SK-N-SH (cell line): Measurements from ENCODE around the gene SLC16A8. TPM values are rescaled to one million over a fixed set of nuclear protein-coding genes. Genes with fewer than 3 reads are reported as not detected.

Experiments
- CTCF ChIA-PET: fragments of 300-600, 350-600 bp; formaldehyde crosslinking; extraction: SDS; loops from one replicate; lab custom pipeline; 2021; lab: Yijun Ruan, JAX
- POLR2A ChIA-PET: fragments of 350-600 bp; sonication (Branson Sonifier 250); formaldehyde crosslinking; extraction: SDS; loops from one replicate; lab custom pipeline; 2020; ENCODE audit warnings: antibody characterized with exemption, inconsistent platforms; lab: Yijun Ruan, JAX
- DNase-seq: peaks from one replicate; pipeline ENCODE4 v3.0.0; 2012
- H2AFZ ChIP-seq: fragments of 200-600 bp; sonication (generic); 2 replicates; pipeline ENCODE4 v1.8.1; 2016; ENCODE audit warnings: antibody characterized with exemption, mild to moderate bottlenecking, low read depth
- H3F3A ChIP-seq: fragments of 200-600 bp; sonication (generic); replicated peaks from 2 replicates; pipeline ENCODE3; 2016; ENCODE audit warnings: antibody characterized with exemption, mild to moderate bottlenecking; ENCODE audit not compliant: insufficient read depth
- H3K27ac ChIP-seq, 2 experiments: fragments of 200-500 bp in 1 of 2; fragments of 200-600 bp in 1 of 2; sonication (Bioruptor generic) in 1 of 2; sonication (generic), shearing (Covaris generic) in 1 of 2; 2 replicates each; pipeline versions ENCODE4 v1.5.1 to v1.6.1; 2014 to 2016; ENCODE audit warnings: low read depth in 2 of 2, inconsistent platforms in 1 of 2, low read length in 1 of 2, mild to moderate bottlenecking in 1 of 2, mixed read lengths in 1 of 2
- H3K27me3 ChIP-seq: fragments of 200-600 bp; sonication (generic), shearing (Covaris generic); 2 replicates; pipeline ENCODE4 v1.6.1; 2016; ENCODE audit warnings: mixed run types; ENCODE audit not compliant: insufficient read depth
- H3K36me3 ChIP-seq, 2 experiments: fragments of 200-500 bp in 1 of 2; fragments of 200-600 bp in 1 of 2; sonication (Bioruptor generic) in 1 of 2; sonication (generic) in 1 of 2; replicated peaks in 1 of 2; 2 replicates each; pipeline versions ENCODE3 to v1.5.1; 2014 to 2016; ENCODE audit warnings: low read length in 1 of 2, mild to moderate bottlenecking in 1 of 2; ENCODE audit not compliant: insufficient read depth in 2 of 2, control insufficient read depth in 1 of 2
- H3K4me1 ChIP-seq, 2 experiments: fragments of 200-500 bp in 1 of 2; fragments of 200-600 bp in 1 of 2; sonication (Bioruptor generic) in 1 of 2; sonication (generic), shearing (Covaris generic) in 1 of 2; 2 replicates each; pipeline versions ENCODE4 v1.5.1 to v1.6.1; 2014 to 2016; ENCODE audit warnings: low read depth in 1 of 2, low read length in 1 of 2, mixed run types in 1 of 2; ENCODE audit not compliant: insufficient read depth in 2 of 2, control insufficient read depth in 1 of 2
- H3K4me2 ChIP-seq: fragments of 200-600 bp; sonication (generic), shearing (Covaris generic); 2 replicates; pipeline ENCODE4 v1.6.1; 2017; ENCODE audit warnings: mixed run types
- H3K4me3 ChIP-seq, 2 experiments: fragments of 200-500 bp in 1 of 2; fragments of 200-600 bp in 1 of 2; sonication (Bioruptor generic) in 1 of 2; sonication (generic), shearing (Covaris generic) in 1 of 2; 2 replicates each; pipeline versions ENCODE4 v1.5.1 to v1.8.1; 2014 to 2016; ENCODE audit warnings: low read depth in 2 of 2, inconsistent platforms in 1 of 2, low read length in 1 of 2, mild to moderate bottlenecking in 1 of 2, mixed read lengths in 1 of 2, moderate library complexity in 1 of 2
- H3K79me2 ChIP-seq: fragments of 200-600 bp; sonication (generic); 2 replicates; pipeline ENCODE4 v1.8.1; 2017; ENCODE audit warnings: mild to moderate bottlenecking; ENCODE audit not compliant: insufficient read depth
- H3K9ac ChIP-seq: fragments of 200-600 bp; sonication (generic); 2 replicates; pipeline ENCODE4 v1.6.1; 2017; ENCODE audit warnings: mixed run types
- H3K9me2 ChIP-seq: fragments of 200-600 bp; sonication (generic); 2 replicates; pipeline ENCODE4 v1.6.1; 2017; ENCODE audit warnings: mixed run types
- H3K9me3 ChIP-seq: fragments of 200-600 bp; sonication (generic); 2 replicates; pipeline ENCODE4 v1.6.1; 2017; ENCODE audit warnings: mixed run types, mild to moderate bottlenecking, moderate library complexity
- H4K20me1 ChIP-seq: fragments of 200-600 bp; sonication (generic); 2 replicates; pipeline ENCODE4 v1.6.1; 2017; ENCODE audit warnings: mild to moderate bottlenecking, mixed run types; ENCODE audit not compliant: insufficient read depth
- ELF1 ChIP-seq: IDR thresholded peaks from 2 replicates; pipeline ENCODE4 v1.4.0; 2012
- FOXJ3 ChIP-seq: sonication (generic); formaldehyde crosslinking; IDR thresholded peaks from 2 replicates; pipeline ENCODE4 v1.5.1; 2020; ENCODE audit warnings: mild to moderate bottlenecking, missing genetic modification reagents
- FOXM1 ChIP-seq: IDR thresholded peaks from 2 replicates; pipeline ENCODE4 v1.4.0; 2012; ENCODE audit warnings: low read depth, mild to moderate bottlenecking
- JUND ChIP-seq: IDR thresholded peaks from 2 replicates; pipeline ENCODE4 v1.4.0; 2012
- MXI1 ChIP-seq: IDR thresholded peaks from 2 replicates; pipeline ENCODE4 v1.6.1; 2012; ENCODE audit warnings: mild to moderate bottlenecking, low read depth, low read length, improper control_type of control experiment
- RAD21 ChIP-seq: IDR thresholded peaks from 2 replicates; pipeline ENCODE4 v1.6.1; 2012; ENCODE audit warnings: mild to moderate bottlenecking, low read length
- RCOR1 ChIP-seq: fragments of 150-350 bp; IDR thresholded peaks from 2 replicates; pipeline ENCODE4 v1.6.1; 2017; ENCODE audit warnings: antibody characterized with exemption, low read length
- SIN3A ChIP-seq: IDR thresholded peaks from 2 replicates; pipeline ENCODE4 v1.6.1; 2012; ENCODE audit warnings: low read depth, mild to moderate bottlenecking, low read length, moderate library complexity, borderline replicate concordance
- TCF12 ChIP-seq: IDR thresholded peaks from 2 replicates; pipeline ENCODE4 v1.4.0; 2012
- YY1 ChIP-seq: IDR thresholded peaks from 2 replicates; pipeline ENCODE4 v1.4.0; 2012; ENCODE audit warnings: low read depth, mild to moderate bottlenecking
- WGBS: methylation state at CpG from one replicate; pipeline ENCODE4 v1.1.6; 2017; ENCODE audit warnings: low lambda C conversion rate; 5-methylcytosine and 5-hydroxymethylcytosine counted together
- polyA plus RNA-seq, 3 experiments: library from polyadenylated mRNA; depleted of rRNA; stranded (reverse); fragments of >200 nt; gene quantifications; 2 replicates each; pipeline ENCODE4 v1.2.3, GENCODE V29; 2012
- TF ChIP-seq, protein P1 (sequence below): fragments of 200-600 bp; sonication (generic); IDR thresholded peaks from 2 replicates; pipeline ENCODE4 v1.6.1; 2017; ENCODE audit warnings: antibody characterized with exemption, mild to moderate bottlenecking, moderate library complexity
- TF ChIP-seq, protein P2 (sequence below): IDR thresholded peaks from 2 replicates; pipeline ENCODE4 v1.4.0; 2012; ENCODE audit warnings: low read depth
- TF ChIP-seq, protein P3 (sequence below): IDR thresholded peaks from 2 replicates; pipeline ENCODE4 v1.4.0; 2012; ENCODE audit warnings: low read depth, borderline replicate concordance

SLC16A8 gene
- polyA plus RNA-seq, 1 of the 3 experiments (the other 2 are of a cell fraction): not detected

- no peak overlapping the region for H3K9ac ChIP-seq
- H4K20me1 ChIP-seq: no peaks in the 10 kb centered on the region
- no peaks in the 10 kb centered on the region for H3K79me2 ChIP-seq
- no peaks in the 10 kb centered on the region for H3K36me3 ChIP-seq
- 75% methylated on average over 6 of the region's 6 CpGs for WGBS
- no peak for DNase-seq
- no peak overlapping the region; a peak in 1 of 4 replicates for H3K4me3 ChIP-seq
- CTCF ChIA-PET: interaction anchor here (1.4 kb wide), 1 partner anchor 11 kb away, joined by 5 read pairs; no protein-coding TSS in a partner anchor
- TF ChIP-seq, protein P1, sequence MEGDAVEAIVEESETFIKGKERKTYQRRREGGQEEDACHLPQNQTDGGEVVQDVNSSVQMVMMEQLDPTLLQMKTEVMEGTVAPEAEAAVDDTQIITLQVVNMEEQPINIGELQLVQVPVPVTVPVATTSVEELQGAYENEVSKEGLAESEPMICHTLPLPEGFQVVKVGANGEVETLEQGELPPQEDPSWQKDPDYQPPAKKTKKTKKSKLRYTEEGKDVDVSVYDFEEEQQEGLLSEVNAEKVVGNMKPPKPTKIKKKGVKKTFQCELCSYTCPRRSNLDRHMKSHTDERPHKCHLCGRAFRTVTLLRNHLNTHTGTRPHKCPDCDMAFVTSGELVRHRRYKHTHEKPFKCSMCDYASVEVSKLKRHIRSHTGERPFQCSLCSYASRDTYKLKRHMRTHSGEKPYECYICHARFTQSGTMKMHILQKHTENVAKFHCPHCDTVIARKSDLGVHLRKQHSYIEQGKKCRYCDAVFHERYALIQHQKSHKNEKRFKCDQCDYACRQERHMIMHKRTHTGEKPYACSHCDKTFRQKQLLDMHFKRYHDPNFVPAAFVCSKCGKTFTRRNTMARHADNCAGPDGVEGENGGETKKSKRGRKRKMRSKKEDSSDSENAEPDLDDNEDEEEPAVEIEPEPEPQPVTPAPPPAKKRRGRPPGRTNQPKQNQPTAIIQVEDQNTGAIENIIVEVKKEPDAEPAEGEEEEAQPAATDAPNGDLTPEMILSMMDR: peak; percentile 15; the same call in 1 of the 2 replicates
- no peak for TF ChIP-seq TCF12
- TF ChIP-seq, all 33 proteins: peak for 1
- no peaks in the 10 kb centered on the region for H3K9me3 ChIP-seq
- H3K4me1 ChIP-seq: no peaks in the 10 kb centered on the region; a peak in 1 of 4 replicates
- H2AFZ ChIP-seq: no peak overlapping the region
- no peaks in the 10 kb centered on the region for H3K9me2 ChIP-seq
- no peak overlapping the region for H3K4me2 ChIP-seq
- no peaks in the 10 kb centered on the region for H3F3A ChIP-seq
- H3K27ac ChIP-seq: no peak overlapping the region
- no peaks in the 10 kb centered on the region for H3K27me3 ChIP-seq
- POLR2A ChIA-PET: no interaction called here
Observed at GRCh38 chr22:38104084-38104483, 20.1 kb upstream of the SLC16A8 start.

- no peaks in the 10 kb centered on the region for H3K36me3 ChIP-seq
- no peaks in the 10 kb centered on the region; a peak in 1 of 4 replicates for H3K4me1 ChIP-seq
- no peaks in the 10 kb centered on the region for H3K9me3 ChIP-seq
- POLR2A ChIA-PET: no interaction called here
- no peak overlapping the region for H2AFZ ChIP-seq
- no peak for TF ChIP-seq RAD21
- TF ChIP-seq YY1: no peak
- TF ChIP-seq, protein P2, sequence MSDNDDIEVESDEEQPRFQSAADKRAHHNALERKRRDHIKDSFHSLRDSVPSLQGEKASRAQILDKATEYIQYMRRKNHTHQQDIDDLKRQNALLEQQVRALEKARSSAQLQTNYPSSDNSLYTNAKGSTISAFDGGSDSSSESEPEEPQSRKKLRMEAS: no peak
- no peak for TF ChIP-seq ELF1
- TF ChIP-seq FOXJ3 (CRISPR knock-in tag): no peak
- TF ChIP-seq FOXM1: no peak
- TF ChIP-seq, all 33 proteins: peak for 0
- Histone ChIP-seq H3K79me2 (no peaks in the 10 kb centered on the region), H3K4me3 (no peak overlapping the region), H3K4me2 (no peak overlapping the region), H3K9ac (no peak overlapping the region), H3F3A (no peaks in the 10 kb centered on the region), H3K9me2 (no peaks in the 10 kb centered on the region), H4K20me1 (no peaks in the 10 kb centered on the region), H3K27ac (no peak overlapping the region), H3K27me3 (no peaks in the 10 kb centered on the region)
- WGBS: 57% methylated on average over 7 of the region's 8 CpGs
- DNase-seq: no peak
- CTCF ChIA-PET: interaction anchor here (0.7 to 1.4 kb wide), 2 partner anchors 12 to 15 kb away, joined by 3 to 5 read pairs; no protein-coding TSS in a partner anchor
Observed at GRCh38 chr22:38103641-38104040, 19.7 kb upstream of the SLC16A8 start.

- Histone ChIP-seq H3K27ac (no peak overlapping the region), H2AFZ (no peak overlapping the region), H3K79me2 (no peaks in the 10 kb centered on the region), H3K9ac (no peak overlapping the region), H3K9me3 (no peaks in the 10 kb centered on the region), H3K4me2 (no peak overlapping the region), H3K9me2 (no peaks in the 10 kb centered on the region), H3K36me3 (no peaks in the 10 kb centered on the region), H3K4me1 (no peaks in the 10 kb centered on the region), H3F3A (no peaks in the 10 kb centered on the region), H3K4me3 (no peak overlapping the region), H3K27me3 (no peaks in the 10 kb centered on the region), H4K20me1 (no peaks in the 10 kb centered on the region)
- ChIA-PET POLR2A (interaction anchor here (1.2 kb wide), 1 partner anchor 14 kb away, joined by 3 read pairs; no protein-coding TSS in a partner anchor), CTCF (no interaction called here)
- no peak for DNase-seq
- 62% methylated on average over 6 of the region's 9 CpGs for WGBS
- no peak for TF ChIP-seq SIN3A
- no peak for TF ChIP-seq MXI1
- TF ChIP-seq, protein P1: no peak
- TF ChIP-seq JUND: no peak
- no peak for TF ChIP-seq RCOR1
- TF ChIP-seq, protein P3, sequence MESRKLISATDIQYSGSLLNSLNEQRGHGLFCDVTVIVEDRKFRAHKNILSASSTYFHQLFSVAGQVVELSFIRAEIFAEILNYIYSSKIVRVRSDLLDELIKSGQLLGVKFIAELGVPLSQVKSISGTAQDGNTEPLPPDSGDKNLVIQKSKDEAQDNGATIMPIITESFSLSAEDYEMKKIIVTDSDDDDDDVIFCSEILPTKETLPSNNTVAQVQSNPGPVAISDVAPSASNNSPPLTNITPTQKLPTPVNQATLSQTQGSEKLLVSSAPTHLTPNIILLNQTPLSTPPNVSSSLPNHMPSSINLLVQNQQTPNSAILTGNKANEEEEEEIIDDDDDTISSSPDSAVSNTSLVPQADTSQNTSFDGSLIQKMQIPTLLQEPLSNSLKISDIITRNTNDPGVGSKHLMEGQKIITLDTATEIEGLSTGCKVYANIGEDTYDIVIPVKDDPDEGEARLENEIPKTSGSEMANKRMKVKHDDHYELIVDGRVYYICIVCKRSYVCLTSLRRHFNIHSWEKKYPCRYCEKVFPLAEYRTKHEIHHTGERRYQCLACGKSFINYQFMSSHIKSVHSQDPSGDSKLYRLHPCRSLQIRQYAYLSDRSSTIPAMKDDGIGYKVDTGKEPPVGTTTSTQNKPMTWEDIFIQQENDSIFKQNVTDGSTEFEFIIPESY: no peak
- no peak for TF ChIP-seq FOXM1
Observed at GRCh38 chr22:38098410-38099249, 14.6 kb upstream of the SLC16A8 start.
